SK-N-SH treated with all-trans-retinoic acid at 6 μM for 48 hours (cell line): ENCODE results near the gene XRCC3.

Experiments used
- ARNTL ChIP-seq: fragments of 450-650 bp; formaldehyde crosslinking; IDR thresholded peaks from 2 replicates; pipeline ENCODE4 v1.5.0; 2020; ENCODE audit warnings: low read depth, mild to moderate bottlenecking, moderate library complexity, borderline replicate concordance
- CSDC2 ChIP-seq: fragments of 250-450 bp; sonication (Bioruptor Pico); IDR thresholded peaks from 2 replicates; pipeline ENCODE4 v1.5.0; 2020; ENCODE audit warnings: mild to moderate bottlenecking, moderate library complexity
- ZC3H10 ChIP-seq: fragments of 250-450 bp; sonication (Bioruptor Pico); IDR thresholded peaks from 2 replicates; pipeline ENCODE4 v1.5.1; 2021; ENCODE audit warnings: mild to moderate bottlenecking, moderate library complexity
- TF ChIP-seq, protein P1 (sequence below): fragments of 250-450 bp; sonication (Bioruptor Pico); IDR thresholded peaks from 2 replicates; pipeline ENCODE4 v1.5.0; 2020; ENCODE audit warnings: mild to moderate bottlenecking, moderate library complexity
- TF ChIP-seq, protein P2 (sequence below): fragments of 250-450 bp; sonication (Bioruptor Pico); IDR thresholded peaks from 2 replicates; pipeline ENCODE4 v1.5.1; 2021; ENCODE audit warnings: mild to moderate bottlenecking, moderate library complexity
- TF ChIP-seq, protein P3 (sequence below): fragments of 250-450 bp; sonication (Bioruptor Pico); IDR thresholded peaks from 2 replicates; pipeline ENCODE4 v1.8.0; 2021; ENCODE audit warnings: low read depth, mild to moderate bottlenecking, moderate library complexity, borderline replicate concordance

DNA sequence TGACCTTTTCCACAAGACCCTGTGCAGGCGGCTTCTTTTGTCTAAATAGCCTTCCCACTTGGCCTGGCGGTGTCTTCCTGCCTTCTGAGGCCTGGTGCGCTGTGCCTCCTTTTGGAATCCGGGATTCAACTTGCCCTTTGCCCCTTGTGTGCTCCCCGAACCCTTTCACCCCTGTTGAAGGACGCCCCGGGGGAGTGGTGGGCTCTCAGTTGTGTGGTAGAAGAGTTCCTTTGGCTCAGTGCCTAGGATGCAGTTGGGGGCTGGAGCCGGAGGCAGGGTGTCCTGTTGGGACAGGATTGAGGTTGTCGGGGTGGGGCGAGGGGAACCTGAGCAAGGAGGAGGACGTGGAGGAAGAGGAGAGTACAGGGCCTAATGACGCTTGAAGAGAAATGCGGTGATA lies 51.7 kb downstream of the XRCC3 start:
- TF ChIP-seq CSDC2 (CRISPR knock-in tag) (no peak), ZC3H10 (CRISPR knock-in tag) (no peak), ARNTL (CRISPR knock-in tag) (no peak)
- TF ChIP-seq, protein P1, sequence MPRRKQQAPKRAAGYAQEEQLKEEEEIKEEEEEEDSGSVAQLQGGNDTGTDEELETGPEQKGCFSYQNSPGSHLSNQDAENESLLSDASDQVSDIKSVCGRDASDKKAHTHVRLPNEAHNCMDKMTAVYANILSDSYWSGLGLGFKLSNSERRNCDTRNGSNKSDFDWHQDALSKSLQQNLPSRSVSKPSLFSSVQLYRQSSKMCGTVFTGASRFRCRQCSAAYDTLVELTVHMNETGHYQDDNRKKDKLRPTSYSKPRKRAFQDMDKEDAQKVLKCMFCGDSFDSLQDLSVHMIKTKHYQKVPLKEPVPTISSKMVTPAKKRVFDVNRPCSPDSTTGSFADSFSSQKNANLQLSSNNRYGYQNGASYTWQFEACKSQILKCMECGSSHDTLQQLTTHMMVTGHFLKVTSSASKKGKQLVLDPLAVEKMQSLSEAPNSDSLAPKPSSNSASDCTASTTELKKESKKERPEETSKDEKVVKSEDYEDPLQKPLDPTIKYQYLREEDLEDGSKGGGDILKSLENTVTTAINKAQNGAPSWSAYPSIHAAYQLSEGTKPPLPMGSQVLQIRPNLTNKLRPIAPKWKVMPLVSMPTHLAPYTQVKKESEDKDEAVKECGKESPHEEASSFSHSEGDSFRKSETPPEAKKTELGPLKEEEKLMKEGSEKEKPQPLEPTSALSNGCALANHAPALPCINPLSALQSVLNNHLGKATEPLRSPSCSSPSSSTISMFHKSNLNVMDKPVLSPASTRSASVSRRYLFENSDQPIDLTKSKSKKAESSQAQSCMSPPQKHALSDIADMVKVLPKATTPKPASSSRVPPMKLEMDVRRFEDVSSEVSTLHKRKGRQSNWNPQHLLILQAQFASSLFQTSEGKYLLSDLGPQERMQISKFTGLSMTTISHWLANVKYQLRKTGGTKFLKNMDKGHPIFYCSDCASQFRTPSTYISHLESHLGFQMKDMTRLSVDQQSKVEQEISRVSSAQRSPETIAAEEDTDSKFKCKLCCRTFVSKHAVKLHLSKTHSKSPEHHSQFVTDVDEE (CRISPR knock-in tag), result no peak
- TF ChIP-seq, protein P2, sequence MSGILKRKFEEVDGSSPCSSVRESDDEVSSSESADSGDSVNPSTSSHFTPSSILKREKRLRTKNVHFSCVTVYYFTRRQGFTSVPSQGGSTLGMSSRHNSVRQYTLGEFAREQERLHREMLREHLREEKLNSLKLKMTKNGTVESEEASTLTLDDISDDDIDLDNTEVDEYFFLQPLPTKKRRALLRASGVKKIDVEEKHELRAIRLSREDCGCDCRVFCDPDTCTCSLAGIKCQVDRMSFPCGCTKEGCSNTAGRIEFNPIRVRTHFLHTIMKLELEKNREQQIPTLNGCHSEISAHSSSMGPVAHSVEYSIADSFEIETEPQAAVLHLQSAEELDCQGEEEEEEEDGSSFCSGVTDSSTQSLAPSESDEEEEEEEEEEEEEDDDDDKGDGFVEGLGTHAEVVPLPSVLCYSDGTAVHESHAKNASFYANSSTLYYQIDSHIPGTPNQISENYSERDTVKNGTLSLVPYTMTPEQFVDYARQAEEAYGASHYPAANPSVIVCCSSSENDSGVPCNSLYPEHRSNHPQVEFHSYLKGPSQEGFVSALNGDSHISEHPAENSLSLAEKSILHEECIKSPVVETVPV (CRISPR knock-in tag), result no peak
- TF ChIP-seq, protein P3, sequence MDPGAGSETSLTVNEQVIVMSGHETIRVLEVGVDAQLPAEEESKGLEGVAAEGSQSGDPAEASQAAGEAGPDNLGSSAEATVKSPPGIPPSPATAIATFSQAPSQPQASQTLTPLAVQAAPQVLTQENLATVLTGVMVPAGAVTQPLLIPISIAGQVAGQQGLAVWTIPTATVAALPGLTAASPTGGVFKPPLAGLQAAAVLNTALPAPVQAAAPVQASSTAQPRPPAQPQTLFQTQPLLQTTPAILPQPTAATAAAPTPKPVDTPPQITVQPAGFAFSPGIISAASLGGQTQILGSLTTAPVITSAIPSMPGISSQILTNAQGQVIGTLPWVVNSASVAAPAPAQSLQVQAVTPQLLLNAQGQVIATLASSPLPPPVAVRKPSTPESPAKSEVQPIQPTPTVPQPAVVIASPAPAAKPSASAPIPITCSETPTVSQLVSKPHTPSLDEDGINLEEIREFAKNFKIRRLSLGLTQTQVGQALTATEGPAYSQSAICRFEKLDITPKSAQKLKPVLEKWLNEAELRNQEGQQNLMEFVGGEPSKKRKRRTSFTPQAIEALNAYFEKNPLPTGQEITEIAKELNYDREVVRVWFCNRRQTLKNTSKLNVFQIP, result no peak
